Activated CD8-positive, alpha-beta T cell treated with anti-CD3 and anti-CD28 coated beads for 36 hours (primary cell): ENCODE data around the gene CEACAM6. TPM values are rescaled to one million over a fixed set of nuclear protein-coding genes. Genes with fewer than 3 reads are reported as not detected.

Experiments used
- ATAC-seq: fragments of 200-7000 bp; cut with Tn5 transposase; one replicate; pipeline ENCODE4 v1.10.0; 2021; ENCODE audit warnings: mild to moderate bottlenecking, moderate library complexity
- CTCF ChIA-PET: fragments of 350-600 bp; sonication (Branson Sonifier 250); formaldehyde crosslinking; loops from one replicate; lab custom pipeline; 2021; ENCODE audit warnings: antibody characterized with exemption; lab: Charles Lee
- POLR2A ChIA-PET: fragments of 350-600 bp; sonication (Branson Sonifier 250); formaldehyde crosslinking; loops from one replicate; lab custom pipeline; 2021; ENCODE audit warnings: antibody characterized with exemption; lab: Charles Lee
- DNase-seq: peaks from one replicate; pipeline ENCODE4 v3.0.0-alpha.2; 2020
- H3K27ac Mint-ChIP-seq: one replicate; pipeline ENCODE4 v1.8.0; 2021; ENCODE audit warnings: mild to moderate bottlenecking, mixed read lengths
- H3K27me3 Mint-ChIP-seq: one replicate; pipeline ENCODE4 v1.8.0; 2021; ENCODE audit warnings: mixed read lengths
- H3K36me3 Mint-ChIP-seq: one replicate; pipeline ENCODE4 v1.8.0; 2021; ENCODE audit warnings: low read depth, mixed read lengths
- H3K4me1 Mint-ChIP-seq: one replicate; pipeline ENCODE4 v1.8.0; 2021; ENCODE audit warnings: low read depth, mixed read lengths
- H3K4me3 Mint-ChIP-seq: one replicate; pipeline ENCODE4 v1.8.0; 2021; ENCODE audit warnings: mild to moderate bottlenecking, moderate library complexity, mixed read lengths
- H3K9me3 Mint-ChIP-seq: one replicate; pipeline ENCODE4 v1.8.0; 2021; ENCODE audit warnings: mixed read lengths
- intact Hi-C: fragments of 100-400 bp; cut with micrococcal nuclease; formaldehyde crosslinking; loops from one replicate; pipeline ENCODE4 v1.10.0; 2022
- total RNA-seq, 2 experiments: library from RNA; stranded (reverse); gene quantifications; one replicate each; pipeline ENCODE4 v1.2.3, GENCODE V29; 2021
- TF ChIP-seq, protein P1 (sequence below): fragments of 200-600 bp; IDR thresholded peaks from one replicate; pipeline ENCODE4 v1.8.0; 2022; ENCODE audit warnings: antibody characterized with exemption, mild to moderate bottlenecking

CEACAM6 gene
- total RNA-seq, 2 experiments from 2014 or later: not detected

DNA sequence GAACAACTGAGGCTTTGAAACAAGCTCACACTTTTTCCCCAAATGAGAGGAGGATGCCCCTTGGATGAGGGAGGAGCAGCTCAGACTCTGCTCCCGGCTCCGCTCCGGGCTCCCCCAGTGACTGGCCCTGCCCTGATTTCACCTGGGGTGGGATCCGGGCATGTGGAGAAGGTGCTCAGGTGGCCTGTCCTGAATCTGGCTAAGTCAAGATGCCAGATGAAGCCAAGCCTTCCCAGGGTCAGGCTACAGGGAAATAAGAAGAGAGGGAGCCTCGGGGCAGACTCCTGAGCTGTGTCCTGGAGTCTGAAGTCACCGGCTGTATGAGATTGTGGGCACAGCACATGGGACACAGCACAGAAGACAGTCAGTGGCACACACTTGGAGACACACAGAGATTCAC is 36.6 kb upstream of the CEACAM6 start:
- no peaks in the 10 kb centered on the region for H3K9me3 Mint-ChIP-seq

DNA sequence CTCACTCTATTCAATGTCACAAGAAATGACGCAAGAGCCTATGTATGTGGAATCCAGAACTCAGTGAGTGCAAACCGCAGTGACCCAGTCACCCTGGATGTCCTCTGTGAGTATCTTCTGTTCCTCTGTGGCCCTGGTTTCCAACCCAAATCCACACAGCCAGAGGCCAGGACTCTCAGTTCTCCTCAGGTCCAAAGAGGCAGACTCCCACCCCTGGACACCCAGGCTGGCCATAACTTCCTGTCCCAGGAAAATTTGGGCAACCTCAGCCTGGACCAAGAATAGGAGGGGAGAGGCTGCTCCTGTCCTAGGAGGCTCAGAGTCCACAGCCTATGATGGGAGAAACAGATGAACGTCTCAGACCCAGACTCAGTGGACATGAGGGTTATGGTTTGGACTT is 35.2 kb upstream of the CEACAM6 start:
- Mint-ChIP-seq H3K4me3 (no peak overlapping the region), H3K9me3 (no peaks in the 10 kb centered on the region), H3K27me3 (peaks cover 39% of the 10 kb centered on the region), H3K27ac (no peak overlapping the region), H3K4me1 (no peaks in the 10 kb centered on the region), H3K36me3 (no peaks in the 10 kb centered on the region)
- intact Hi-C loops: no loop called here
- TF ChIP-seq, protein P1, sequence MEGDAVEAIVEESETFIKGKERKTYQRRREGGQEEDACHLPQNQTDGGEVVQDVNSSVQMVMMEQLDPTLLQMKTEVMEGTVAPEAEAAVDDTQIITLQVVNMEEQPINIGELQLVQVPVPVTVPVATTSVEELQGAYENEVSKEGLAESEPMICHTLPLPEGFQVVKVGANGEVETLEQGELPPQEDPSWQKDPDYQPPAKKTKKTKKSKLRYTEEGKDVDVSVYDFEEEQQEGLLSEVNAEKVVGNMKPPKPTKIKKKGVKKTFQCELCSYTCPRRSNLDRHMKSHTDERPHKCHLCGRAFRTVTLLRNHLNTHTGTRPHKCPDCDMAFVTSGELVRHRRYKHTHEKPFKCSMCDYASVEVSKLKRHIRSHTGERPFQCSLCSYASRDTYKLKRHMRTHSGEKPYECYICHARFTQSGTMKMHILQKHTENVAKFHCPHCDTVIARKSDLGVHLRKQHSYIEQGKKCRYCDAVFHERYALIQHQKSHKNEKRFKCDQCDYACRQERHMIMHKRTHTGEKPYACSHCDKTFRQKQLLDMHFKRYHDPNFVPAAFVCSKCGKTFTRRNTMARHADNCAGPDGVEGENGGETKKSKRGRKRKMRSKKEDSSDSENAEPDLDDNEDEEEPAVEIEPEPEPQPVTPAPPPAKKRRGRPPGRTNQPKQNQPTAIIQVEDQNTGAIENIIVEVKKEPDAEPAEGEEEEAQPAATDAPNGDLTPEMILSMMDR: no peak
- ChIA-PET CTCF (no interaction called here), POLR2A (no interaction called here)
- ATAC-seq (no peak), DNase-seq (no peak)

More for the DNA sequence above, 36.6 kb upstream of the CEACAM6 start:
- ChIA-PET CTCF (no interaction called here), POLR2A (interaction anchor here (1.5 kb wide), 1 partner anchor 12 kb away, joined by 3 read pairs; no protein-coding TSS in a partner anchor)
- H3K36me3 Mint-ChIP-seq: no peaks in the 10 kb centered on the region
- no peak for DNase-seq
- TF ChIP-seq, protein P1: no peak
- H3K4me3 Mint-ChIP-seq: no peak overlapping the region
- ATAC-seq: no peak
- H3K4me1 Mint-ChIP-seq: no peaks in the 10 kb centered on the region
- intact Hi-C loops: no loop called here
- peaks cover 41% of the 10 kb centered on the region for H3K27me3 Mint-ChIP-seq
- H3K27ac Mint-ChIP-seq: no peak overlapping the region

DNA sequence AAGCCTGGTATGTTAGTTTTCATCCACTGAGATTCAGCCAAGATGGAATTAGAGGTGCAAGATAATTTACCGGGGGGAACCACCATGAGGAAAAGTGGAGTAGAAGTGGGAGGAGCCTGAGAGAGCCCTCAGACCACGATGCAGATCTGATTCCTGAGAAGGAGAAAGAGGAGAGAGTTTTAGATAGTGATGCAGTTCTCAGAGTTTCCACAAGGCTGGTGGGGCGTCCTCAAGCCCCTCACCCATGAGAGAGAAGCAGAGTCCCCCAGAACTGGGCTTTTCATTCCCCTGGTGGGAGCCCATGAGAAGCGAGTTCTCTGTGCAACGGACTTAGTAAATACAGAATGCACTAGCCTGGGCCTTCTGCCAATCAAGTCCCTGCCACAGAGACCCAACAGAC is 28.8 kb upstream of the CEACAM6 start:
- TF ChIP-seq, protein P1: no peak
- ChIA-PET POLR2A (interaction anchor here (0.7 kb wide), 1 partner anchor 45 kb away, joined by 3 read pairs; no protein-coding TSS in a partner anchor), CTCF (interaction anchor here (1.2 to 4.0 kb wide), 4 partner anchors 19 to 85 kb away, joined by 4 to 17 read pairs (median 6); no protein-coding TSS in a partner anchor)
- Mint-ChIP-seq H3K4me3 (no peak overlapping the region), H3K9me3 (no peaks in the 10 kb centered on the region), H3K27me3 (peaks cover 37% of the 10 kb centered on the region), H3K36me3 (no peaks in the 10 kb centered on the region), H3K4me1 (no peaks in the 10 kb centered on the region), H3K27ac (no peak overlapping the region)
- DNase-seq (no peak), ATAC-seq (no peak)
- intact Hi-C loops: no loop called here

DNA sequence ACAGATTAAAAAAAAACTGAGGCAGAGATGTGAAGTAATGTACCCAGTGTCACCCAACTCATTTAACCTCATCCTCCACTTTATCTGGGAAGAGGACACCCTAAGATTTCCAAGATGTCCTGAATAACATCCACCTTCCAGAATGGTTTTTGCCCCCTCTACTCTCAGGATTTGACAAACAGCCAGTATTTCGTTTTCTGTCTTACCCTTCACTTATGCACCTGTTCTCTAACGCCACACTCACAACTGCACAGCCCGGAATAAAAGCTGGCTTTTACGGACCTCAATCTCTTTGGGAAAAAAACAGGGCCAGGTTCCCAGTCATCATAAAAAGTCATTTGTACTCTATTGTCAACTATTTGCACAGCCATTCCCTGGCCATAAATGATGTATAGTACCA is 21.2 kb upstream of the CEACAM6 start:
- CTCF ChIA-PET: interaction anchor here (1.2 to 4.3 kb wide), 4 partner anchors 19 to 51 kb away, joined by 3 to 19 read pairs (median 11); no protein-coding TSS in a partner anchor
- no peak overlapping the region for H3K4me3 Mint-ChIP-seq
- peaks cover 46% of the 10 kb centered on the region for H3K27me3 Mint-ChIP-seq
- ATAC-seq (no peak), DNase-seq (no peak)
- TF ChIP-seq, protein P1: no peak
- intact Hi-C loops: no loop called here
- no peaks in the 10 kb centered on the region for H3K9me3 Mint-ChIP-seq
- peaks cover 7% of the 10 kb centered on the region for H3K4me1 Mint-ChIP-seq
- POLR2A ChIA-PET: no interaction called here
- no peak overlapping the region for H3K27ac Mint-ChIP-seq
- no peaks in the 10 kb centered on the region for H3K36me3 Mint-ChIP-seq

DNA sequence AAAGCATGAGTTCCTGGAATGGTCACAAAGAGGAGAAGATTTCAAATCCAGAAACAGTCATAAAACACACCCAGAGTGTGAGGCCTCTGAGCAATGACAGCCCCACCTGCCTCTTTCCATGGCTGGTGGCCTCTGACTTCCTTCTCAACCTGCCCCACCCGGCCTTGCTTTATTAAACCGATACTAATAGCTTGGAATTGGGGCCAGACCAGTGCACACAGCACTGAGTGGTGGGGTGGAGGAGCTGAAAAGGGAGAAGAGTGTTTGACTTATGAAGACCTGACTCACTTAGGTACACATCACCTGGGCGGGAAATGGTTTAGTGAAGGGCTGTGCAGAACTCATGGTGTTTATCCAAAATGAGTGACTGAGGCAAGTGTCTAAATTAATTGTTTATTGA is 20.7 kb upstream of the CEACAM6 start:
- no peak overlapping the region for H3K4me3 Mint-ChIP-seq
- POLR2A ChIA-PET: no interaction called here
- CTCF ChIA-PET: interaction anchor here (1.2 to 4.3 kb wide), 5 partner anchors 18 to 93 kb away, joined by 3 to 19 read pairs (median 5); no protein-coding TSS in a partner anchor
- H3K27ac Mint-ChIP-seq: no peak overlapping the region
- ATAC-seq: no peak
- TF ChIP-seq, protein P1: no peak
- H3K4me1 Mint-ChIP-seq: peaks cover 7% of the 10 kb centered on the region
- intact Hi-C loops: no loop called here
- DNase-seq: no peak
- no peaks in the 10 kb centered on the region for H3K36me3 Mint-ChIP-seq
- no peaks in the 10 kb centered on the region for H3K9me3 Mint-ChIP-seq
- peaks cover 46% of the 10 kb centered on the region for H3K27me3 Mint-ChIP-seq
